GM12878 (cell line): ENCODE measurements around the gene ATN1. TPM values are rescaled to one million over a fixed set of nuclear protein-coding genes. Genes with fewer than 3 reads are reported as not detected.

Source experiments
- CREB1 ChIP-seq: IDR thresholded peaks from 2 replicates; pipeline ENCODE4 v1.6.1; 2012; ENCODE audit warnings: low read depth, mild to moderate bottlenecking, inconsistent platforms
- NR2C2 ChIP-seq: IDR thresholded peaks from 2 replicates; pipeline ENCODE4 v1.6.1; 2011; ENCODE audit warnings: borderline replicate concordance, low read depth; ENCODE audit not compliant: control insufficient read depth, insufficient read length
- PAX8 ChIP-seq: fragments of 450-650 bp; IDR thresholded peaks from 2 replicates; pipeline ENCODE4 v1.6.1; 2017; ENCODE audit warnings: mild to moderate bottlenecking, moderate library complexity
- RBBP5 ChIP-seq: fragments of 200-600 bp; sonication (generic); conservative IDR thresholded peaks from 2 replicates; pipeline ENCODE4 v1.6.1; 2016
- WRNIP1 ChIP-seq: IDR thresholded peaks from 2 replicates; pipeline ENCODE4 v1.6.1; 2011; ENCODE audit warnings: low read depth, low read length, improper control_type of control experiment, borderline replicate concordance
- YY1 ChIP-seq: IDR thresholded peaks from 2 replicates; pipeline ENCODE4 v1.6.1; 2011; ENCODE audit warnings: low read depth, mild to moderate bottlenecking, low read length
- polyA plus RNA-seq, 11 experiments: library from polyadenylated mRNA; depleted of rRNA in 4 of 11; unstranded in 6 of 11; stranded (reverse) in 5 of 11; fragments of >200 nt; fragmentation: Nextera tagmentation in 4 of 11; fragmentation: Illumina TruSeq in 1 of 11; extraction: Ambion mirVana in 4 of 11; extraction: Trizol in 1 of 11; gene quantifications; 1 replicate in 1 of 11; 2 replicates in 10 of 11; pipeline versions ENCODE4 v1.2.1 to v1.2.3, GENCODE V29; 2011 to 2016; ENCODE audit warnings: inconsistent platforms in 2 of 11, missing spikeins in 2 of 11, low read depth in 1 of 11
- total RNA-seq, 4 experiments: library from RNA; depleted of rRNA in 3 of 4; stranded (reverse); fragments of >200 nt in 3 of 4; fragmentation: Illumina TruSeq in 1 of 4; extraction: Trizol in 1 of 4; gene quantifications; 2 replicates each; pipeline versions ENCODE4 v1.2.1 to v1.2.3, GENCODE V29; 2013 to 2021
- TF ChIP-seq, protein P1 (sequence below): fragments of 450-650 bp; IDR thresholded peaks from 2 replicates; pipeline ENCODE4 v1.6.1; 2016; ENCODE audit warnings: mild to moderate bottlenecking, moderate library complexity, borderline replicate concordance
- TF ChIP-seq, protein P2 (sequence below), 3 experiments: IDR thresholded peaks in 2 of 3; conservative IDR thresholded peaks in 1 of 3; 2 replicates each; pipeline ENCODE4 v1.5.1; 2011; ENCODE audit warnings: low read depth in 3 of 3, low read length in 3 of 3, mild to moderate bottlenecking in 3 of 3, control low read depth in 2 of 3, moderate library complexity in 2 of 3, inconsistent platforms in 1 of 3, mixed read lengths in 1 of 3; ENCODE audit not compliant: control insufficient read depth in 2 of 3, insufficient read depth in 1 of 3; ENCODE audit errors: extremely low read depth in 1 of 3

ATN1 gene
- total and polyA plus RNA-seq, 10 of the 15 experiments (the other 5 are each of a cell fraction or from before 2014, with no cell fraction given), result 0.08 to 44.5 (median 5.0) TPM

DNA sequence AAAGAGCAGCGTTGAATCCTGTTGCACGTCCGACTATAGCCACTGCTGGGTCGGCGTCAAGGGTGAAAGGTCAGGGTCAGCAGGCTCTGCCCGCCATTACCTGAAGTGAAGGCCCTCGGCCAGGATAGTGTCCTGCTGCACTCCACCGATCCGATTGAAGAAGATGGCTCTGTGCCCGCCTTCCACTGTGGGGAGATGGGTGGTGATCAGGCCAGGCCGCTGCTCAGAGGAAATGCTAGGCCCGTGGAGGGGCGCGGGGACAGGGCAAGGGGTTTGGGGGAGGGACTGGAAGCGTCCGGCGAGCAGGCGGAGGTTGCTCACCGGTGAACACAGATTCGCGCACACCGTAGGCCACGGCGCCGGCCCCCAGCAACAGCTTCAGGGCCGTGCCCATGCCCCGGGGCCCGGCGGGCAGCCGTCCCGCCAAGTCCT lies 42.4 kb downstream of the ATN1 start (continued):
- TF ChIP-seq NR2C2 (no peak), CREB1 (no peak), YY1 (peak; percentile 57; the same call in 1 of the 2 replicates), RBBP5 (0 out of 2 replicates have a peak, but pooled peaks have one; percentile 26), WRNIP1 (peak; percentile 63; the same call in 1 of the 2 replicates), PAX8 (no peak)
- TF ChIP-seq, protein P1, sequence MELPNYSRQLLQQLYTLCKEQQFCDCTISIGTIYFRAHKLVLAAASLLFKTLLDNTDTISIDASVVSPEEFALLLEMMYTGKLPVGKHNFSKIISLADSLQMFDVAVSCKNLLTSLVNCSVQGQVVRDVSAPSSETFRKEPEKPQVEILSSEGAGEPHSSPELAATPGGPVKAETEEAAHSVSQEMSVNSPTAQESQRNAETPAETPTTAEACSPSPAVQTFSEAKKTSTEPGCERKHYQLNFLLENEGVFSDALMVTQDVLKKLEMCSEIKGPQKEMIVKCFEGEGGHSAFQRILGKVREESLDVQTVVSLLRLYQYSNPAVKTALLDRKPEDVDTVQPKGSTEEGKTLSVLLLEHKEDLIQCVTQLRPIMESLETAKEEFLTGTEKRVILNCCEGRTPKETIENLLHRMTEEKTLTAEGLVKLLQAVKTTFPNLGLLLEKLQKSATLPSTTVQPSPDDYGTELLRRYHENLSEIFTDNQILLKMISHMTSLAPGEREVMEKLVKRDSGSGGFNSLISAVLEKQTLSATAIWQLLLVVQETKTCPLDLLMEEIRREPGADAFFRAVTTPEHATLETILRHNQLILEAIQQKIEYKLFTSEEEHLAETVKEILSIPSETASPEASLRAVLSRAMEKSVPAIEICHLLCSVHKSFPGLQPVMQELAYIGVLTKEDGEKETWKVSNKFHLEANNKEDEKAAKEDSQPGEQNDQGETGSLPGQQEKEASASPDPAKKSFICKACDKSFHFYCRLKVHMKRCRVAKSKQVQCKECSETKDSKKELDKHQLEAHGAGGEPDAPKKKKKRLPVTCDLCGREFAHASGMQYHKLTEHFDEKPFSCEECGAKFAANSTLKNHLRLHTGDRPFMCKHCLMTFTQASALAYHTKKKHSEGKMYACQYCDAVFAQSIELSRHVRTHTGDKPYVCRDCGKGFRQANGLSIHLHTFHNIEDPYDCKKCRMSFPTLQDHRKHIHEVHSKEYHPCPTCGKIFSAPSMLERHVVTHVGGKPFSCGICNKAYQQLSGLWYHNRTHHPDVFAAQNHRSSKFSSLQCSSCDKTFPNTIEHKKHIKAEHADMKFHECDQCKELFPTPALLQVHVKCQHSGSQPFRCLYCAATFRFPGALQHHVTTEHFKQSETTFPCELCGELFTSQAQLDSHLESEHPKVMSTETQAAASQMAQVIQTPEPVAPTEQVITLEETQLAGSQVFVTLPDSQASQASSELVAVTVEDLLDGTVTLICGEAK, result no peak
- TF ChIP-seq, protein P2, sequence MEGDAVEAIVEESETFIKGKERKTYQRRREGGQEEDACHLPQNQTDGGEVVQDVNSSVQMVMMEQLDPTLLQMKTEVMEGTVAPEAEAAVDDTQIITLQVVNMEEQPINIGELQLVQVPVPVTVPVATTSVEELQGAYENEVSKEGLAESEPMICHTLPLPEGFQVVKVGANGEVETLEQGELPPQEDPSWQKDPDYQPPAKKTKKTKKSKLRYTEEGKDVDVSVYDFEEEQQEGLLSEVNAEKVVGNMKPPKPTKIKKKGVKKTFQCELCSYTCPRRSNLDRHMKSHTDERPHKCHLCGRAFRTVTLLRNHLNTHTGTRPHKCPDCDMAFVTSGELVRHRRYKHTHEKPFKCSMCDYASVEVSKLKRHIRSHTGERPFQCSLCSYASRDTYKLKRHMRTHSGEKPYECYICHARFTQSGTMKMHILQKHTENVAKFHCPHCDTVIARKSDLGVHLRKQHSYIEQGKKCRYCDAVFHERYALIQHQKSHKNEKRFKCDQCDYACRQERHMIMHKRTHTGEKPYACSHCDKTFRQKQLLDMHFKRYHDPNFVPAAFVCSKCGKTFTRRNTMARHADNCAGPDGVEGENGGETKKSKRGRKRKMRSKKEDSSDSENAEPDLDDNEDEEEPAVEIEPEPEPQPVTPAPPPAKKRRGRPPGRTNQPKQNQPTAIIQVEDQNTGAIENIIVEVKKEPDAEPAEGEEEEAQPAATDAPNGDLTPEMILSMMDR (IDR thresholded peaks at IDR 0.05 in 2 of 3, conservative IDR thresholded peaks at IDR 0.05 in 1 of 3; ENCODE audit: control insufficient read depth in 2 of 3, extremely low read depth in 1 of 3, insufficient read depth in 1 of 3, low read depth in 3 of 3, low read length in 3 of 3), result no peak
- TF ChIP-seq, all 136 proteins: peak for 9
